Measurements from ENCODE around the gene PAM.

PAM gene

DNA sequence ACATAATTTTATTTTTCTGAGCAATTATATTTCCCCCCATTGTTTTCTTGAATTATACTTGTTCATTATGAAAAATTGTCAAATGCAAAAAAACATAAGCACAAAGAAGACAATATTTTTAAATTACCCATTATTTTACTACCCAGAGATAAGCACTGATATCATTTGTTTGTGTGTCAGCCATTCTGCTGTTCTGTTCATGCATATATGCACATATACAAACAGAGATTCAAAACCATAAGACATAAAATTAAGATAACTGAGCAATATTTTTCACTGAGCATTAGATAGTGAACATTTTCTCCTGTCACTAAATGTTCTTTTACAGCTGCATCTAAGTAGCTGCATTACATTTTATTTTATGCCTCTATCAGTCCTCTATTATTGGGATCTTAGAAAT is 35.6 kb downstream of the PAM start:
- Histone ChIP-seq H3K36me3 (no peaks in the 10 kb centered on the region), H3K4me3 (ENCODE audit: low read depth, low read length) (no peak overlapping the region), H3K4me1 (peaks cover 25% of the 10 kb centered on the region), H3K9me3 (no peaks in the 10 kb centered on the region), H3K27me3 (no peaks in the 10 kb centered on the region)
- TF ChIP-seq, protein P1, sequence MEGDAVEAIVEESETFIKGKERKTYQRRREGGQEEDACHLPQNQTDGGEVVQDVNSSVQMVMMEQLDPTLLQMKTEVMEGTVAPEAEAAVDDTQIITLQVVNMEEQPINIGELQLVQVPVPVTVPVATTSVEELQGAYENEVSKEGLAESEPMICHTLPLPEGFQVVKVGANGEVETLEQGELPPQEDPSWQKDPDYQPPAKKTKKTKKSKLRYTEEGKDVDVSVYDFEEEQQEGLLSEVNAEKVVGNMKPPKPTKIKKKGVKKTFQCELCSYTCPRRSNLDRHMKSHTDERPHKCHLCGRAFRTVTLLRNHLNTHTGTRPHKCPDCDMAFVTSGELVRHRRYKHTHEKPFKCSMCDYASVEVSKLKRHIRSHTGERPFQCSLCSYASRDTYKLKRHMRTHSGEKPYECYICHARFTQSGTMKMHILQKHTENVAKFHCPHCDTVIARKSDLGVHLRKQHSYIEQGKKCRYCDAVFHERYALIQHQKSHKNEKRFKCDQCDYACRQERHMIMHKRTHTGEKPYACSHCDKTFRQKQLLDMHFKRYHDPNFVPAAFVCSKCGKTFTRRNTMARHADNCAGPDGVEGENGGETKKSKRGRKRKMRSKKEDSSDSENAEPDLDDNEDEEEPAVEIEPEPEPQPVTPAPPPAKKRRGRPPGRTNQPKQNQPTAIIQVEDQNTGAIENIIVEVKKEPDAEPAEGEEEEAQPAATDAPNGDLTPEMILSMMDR (IDR thresholded peaks at IDR 0.05; ENCODE audit: low read depth, low read length), result no peak
- no peak for DNase-seq

DNA sequence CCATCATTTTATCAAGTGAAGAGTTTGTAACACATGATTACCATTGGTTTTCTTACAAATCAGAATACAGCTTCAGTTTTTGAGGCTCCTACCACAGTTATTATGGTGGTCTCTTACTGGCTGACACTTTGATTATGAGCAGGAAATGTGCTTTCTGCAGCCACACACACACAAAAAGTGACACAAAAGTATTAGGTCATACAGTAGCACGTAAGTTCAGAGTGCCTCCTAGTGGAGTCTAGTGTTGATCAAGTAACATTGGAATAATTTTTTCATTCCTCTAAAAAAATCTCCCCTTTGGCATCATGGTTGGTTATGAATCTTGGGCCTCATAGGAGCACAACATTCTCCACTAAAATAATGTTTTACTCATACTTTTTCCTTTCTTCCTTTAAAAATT is 37.6 kb downstream of the PAM start:
- Histone ChIP-seq H3K9me3 (no peaks in the 10 kb centered on the region), H3K27me3 (no peaks in the 10 kb centered on the region), H3K4me1 (peaks cover 27% of the 10 kb centered on the region), H3K36me3 (no peaks in the 10 kb centered on the region), H3K4me3 (ENCODE audit: low read depth, low read length) (no peak overlapping the region)
- no peak for DNase-seq
- TF ChIP-seq, protein P1 (IDR thresholded peaks at IDR 0.05; ENCODE audit: low read depth, low read length), result peak; percentile 60

DNA sequence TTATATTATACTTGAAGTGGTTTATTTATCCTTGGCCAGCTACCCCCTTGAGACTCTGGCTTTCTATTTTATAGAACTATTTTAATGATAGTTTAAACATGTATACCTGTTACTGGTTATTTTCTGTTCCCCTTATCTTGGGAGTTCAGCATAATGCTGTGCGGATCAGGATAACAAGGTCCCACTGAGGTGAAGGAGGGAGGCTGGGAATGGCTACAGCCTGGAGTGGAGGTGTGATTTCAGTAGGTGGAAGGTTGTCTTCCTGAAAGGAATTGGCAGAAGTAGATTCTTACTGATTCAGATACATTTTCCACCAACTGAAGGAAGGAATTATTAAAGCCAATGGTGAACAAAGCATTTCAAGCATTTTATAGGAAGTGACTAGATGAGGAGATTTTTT is 38.9 kb downstream of the PAM start:
- H3K27me3 ChIP-seq, result no peaks in the 10 kb centered on the region
- H3K4me3 ChIP-seq (ENCODE audit: low read depth, low read length), result no peak overlapping the region
- no peaks in the 10 kb centered on the region for H3K36me3 ChIP-seq
- peaks cover 27% of the 10 kb centered on the region for H3K4me1 ChIP-seq
- TF ChIP-seq, protein P1 (IDR thresholded peaks at IDR 0.05; ENCODE audit: low read depth, low read length), result no peak
- DNase-seq, result no peak
- no peaks in the 10 kb centered on the region for H3K9me3 ChIP-seq

DNA sequence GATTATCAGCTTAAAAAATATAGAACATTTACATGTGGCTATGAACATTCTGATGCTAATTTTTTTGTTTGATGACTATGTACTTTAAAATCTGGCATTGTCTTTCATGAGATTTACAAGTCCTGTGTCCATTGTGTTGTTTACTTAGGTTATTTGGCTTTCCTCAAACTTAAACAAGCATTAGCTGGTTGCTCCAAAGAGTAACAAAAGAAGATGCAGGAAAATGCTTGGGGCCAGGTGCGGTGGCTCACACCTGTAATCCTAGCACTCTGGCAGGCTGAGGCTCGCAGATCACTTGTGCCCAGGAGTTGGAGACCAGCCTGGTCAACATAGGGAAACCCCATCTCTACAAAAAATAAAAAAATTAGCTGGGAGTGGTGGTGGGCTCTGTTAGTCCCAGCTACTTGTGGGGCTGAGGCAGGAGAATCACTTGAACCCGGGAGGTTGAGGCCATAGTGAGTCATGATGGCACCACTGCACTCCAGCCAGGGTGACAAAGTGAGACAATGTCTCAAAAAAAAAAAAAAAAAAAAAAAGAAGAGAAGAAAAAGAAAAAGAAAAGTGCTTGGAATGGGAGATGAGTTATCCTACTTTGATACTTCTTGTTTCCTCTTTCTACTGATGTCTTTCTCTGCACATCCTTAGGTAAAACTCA is 39.7 kb downstream of the PAM start:
- TF ChIP-seq, protein P1 (IDR thresholded peaks at IDR 0.05; ENCODE audit: low read depth, low read length), result no peak
- Histone ChIP-seq H3K9me3 (no peaks in the 10 kb centered on the region), H3K27me3 (no peaks in the 10 kb centered on the region), H3K4me3 (ENCODE audit: low read depth, low read length) (peak overlapping the region; percentile 23), H3K4me1 (peaks cover 27% of the 10 kb centered on the region), H3K36me3 (no peaks in the 10 kb centered on the region)
- DNase-seq, result no peak

DNA sequence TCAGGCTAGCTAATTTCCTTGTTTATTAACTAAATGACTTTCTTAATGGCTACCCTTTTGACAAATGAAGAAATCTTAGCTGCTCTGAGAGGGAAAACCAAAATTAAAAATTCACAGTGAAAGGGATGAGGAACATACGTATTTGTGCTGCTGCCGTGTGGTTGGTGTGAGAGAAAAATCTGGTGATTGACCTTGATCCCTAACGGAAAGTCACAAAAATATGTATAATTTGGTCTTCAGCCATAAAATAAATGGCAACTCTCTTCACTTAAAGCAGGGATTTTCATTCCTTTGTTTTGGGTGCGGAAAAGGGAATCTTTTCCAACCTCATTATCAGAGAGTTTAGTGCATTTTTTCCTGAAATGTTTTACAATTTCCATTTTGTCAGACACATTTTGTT is 40.4 kb downstream of the PAM start:
- peaks cover 27% of the 10 kb centered on the region for H3K4me1 ChIP-seq
- TF ChIP-seq, protein P1 (IDR thresholded peaks at IDR 0.05; ENCODE audit: low read depth, low read length), result no peak

DNA sequence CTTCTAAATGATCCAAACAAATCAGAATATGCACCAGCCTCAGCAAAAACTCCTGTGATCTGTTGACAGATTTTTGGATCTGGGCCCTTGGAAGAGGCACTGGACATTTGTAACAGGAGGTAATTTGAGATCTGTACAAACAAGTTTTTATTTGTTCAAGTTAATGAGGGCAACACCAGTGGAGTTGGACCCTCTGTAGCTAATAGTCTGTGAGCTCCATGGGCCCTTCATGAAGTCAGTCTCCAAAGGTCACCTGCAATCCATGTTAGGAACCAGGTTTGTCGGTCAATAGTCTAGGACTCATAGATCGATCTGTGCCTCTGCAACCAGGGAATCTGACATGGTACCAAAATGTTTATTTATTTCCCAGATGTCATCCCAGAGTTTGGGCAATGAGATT is 40.9 kb downstream of the PAM start:
- Histone ChIP-seq H3K9me3 (no peaks in the 10 kb centered on the region), H3K36me3 (no peaks in the 10 kb centered on the region), H3K4me3 (ENCODE audit: low read depth, low read length) (no peak overlapping the region), H3K4me1 (peaks cover 27% of the 10 kb centered on the region), H3K27me3 (no peaks in the 10 kb centered on the region)
- TF ChIP-seq, protein P1 (IDR thresholded peaks at IDR 0.05; ENCODE audit: low read depth, low read length), result no peak
- no peak for DNase-seq

More for the DNA sequence above, 40.4 kb downstream of the PAM start:
- H3K36me3 ChIP-seq, result no peaks in the 10 kb centered on the region
- no peak for DNase-seq
- peak overlapping the region; percentile 23 for H3K4me3 ChIP-seq (ENCODE audit: low read depth, low read length)
- no peaks in the 10 kb centered on the region for H3K9me3 ChIP-seq
- H3K27me3 ChIP-seq, result no peaks in the 10 kb centered on the region

Data from BE2C (cell line).